ENCODE results near the gene SEMA4D. TPM values are rescaled to one million over a fixed set of nuclear protein-coding genes. Genes with fewer than 3 reads are reported as not detected.

SEMA4D gene
- total RNA-seq, 4 donors from 2014 or later = 7.9 to 14.1 (median 10.6) TPM

DNA sequence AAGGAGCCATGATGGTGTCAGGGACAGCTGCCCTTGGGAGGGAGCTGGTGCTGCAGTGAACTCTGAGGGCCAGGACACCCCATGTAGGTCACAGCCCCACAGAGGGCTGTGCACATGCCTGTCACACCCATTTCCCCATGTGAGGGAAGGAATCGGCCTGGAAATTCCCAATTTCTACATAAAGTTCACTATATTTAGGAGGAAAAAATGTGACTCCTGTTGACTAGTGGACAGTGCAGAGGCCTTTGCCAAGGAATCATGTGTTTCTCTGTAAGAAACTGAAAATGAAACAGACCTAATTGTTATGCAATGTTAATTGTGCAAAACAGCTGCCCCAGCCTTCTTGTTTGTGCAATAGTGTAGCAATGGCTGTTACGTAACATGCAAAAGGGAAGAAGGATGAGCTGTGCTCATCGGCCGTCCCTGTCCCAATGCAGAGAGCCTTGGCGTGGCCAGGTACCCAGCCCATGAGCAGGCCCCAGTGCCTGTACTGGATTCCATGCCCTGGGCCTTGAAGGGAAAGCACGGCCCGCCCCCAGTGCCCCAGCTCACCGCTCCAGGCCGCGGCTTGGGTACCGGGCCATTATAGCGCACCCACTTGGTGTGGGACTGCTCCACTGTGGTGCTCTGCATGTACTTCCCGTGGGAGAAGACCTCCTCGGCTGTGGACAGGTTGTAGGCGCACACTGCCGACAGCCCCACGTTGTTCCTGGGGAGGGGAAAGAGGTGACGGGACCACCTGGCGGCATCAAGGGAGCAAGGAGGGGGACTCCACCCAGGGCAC lies 109.6 kb downstream of the SEMA4D start:
- peak overlapping the region; percentile 52 to 63 (median 56) for H3K27ac ChIP-seq (replicated peaks in 1 of 4)
- intact Hi-C loops (cut with DNase I) = no loop called here
- WGBS = 68% methylated on average over 8 of the region's 19 CpGs
- DNase-seq (ENCODE audit: extremely low spot score) = no peak
- TF ChIP-seq POLR2AphosphoS5 (IDR thresholded peaks at IDR 0.05) (peak; percentile 71 to 84), EP300 (IDR thresholded peaks at IDR 0.05) (no peak), POLR2A (IDR thresholded peaks at IDR 0.05; ENCODE audit: low read depth) (no peak)
- TF ChIP-seq, protein P1, sequence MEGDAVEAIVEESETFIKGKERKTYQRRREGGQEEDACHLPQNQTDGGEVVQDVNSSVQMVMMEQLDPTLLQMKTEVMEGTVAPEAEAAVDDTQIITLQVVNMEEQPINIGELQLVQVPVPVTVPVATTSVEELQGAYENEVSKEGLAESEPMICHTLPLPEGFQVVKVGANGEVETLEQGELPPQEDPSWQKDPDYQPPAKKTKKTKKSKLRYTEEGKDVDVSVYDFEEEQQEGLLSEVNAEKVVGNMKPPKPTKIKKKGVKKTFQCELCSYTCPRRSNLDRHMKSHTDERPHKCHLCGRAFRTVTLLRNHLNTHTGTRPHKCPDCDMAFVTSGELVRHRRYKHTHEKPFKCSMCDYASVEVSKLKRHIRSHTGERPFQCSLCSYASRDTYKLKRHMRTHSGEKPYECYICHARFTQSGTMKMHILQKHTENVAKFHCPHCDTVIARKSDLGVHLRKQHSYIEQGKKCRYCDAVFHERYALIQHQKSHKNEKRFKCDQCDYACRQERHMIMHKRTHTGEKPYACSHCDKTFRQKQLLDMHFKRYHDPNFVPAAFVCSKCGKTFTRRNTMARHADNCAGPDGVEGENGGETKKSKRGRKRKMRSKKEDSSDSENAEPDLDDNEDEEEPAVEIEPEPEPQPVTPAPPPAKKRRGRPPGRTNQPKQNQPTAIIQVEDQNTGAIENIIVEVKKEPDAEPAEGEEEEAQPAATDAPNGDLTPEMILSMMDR (IDR thresholded peaks at IDR 0.05) = no peak
- no peaks in the 10 kb centered on the region for H3K27me3 ChIP-seq
- peaks cover 0 to 13% (median 10%) of the 10 kb centered on the region in 4 donors for H3K4me1 ChIP-seq
- H3K9me3 ChIP-seq = no peaks in the 10 kb centered on the region
- H3K36me3 ChIP-seq = peaks cover 20 to 98% (median 72%) of the 10 kb centered on the region in 4 donors
- no peak overlapping the region for H3K4me3 ChIP-seq

DNA sequence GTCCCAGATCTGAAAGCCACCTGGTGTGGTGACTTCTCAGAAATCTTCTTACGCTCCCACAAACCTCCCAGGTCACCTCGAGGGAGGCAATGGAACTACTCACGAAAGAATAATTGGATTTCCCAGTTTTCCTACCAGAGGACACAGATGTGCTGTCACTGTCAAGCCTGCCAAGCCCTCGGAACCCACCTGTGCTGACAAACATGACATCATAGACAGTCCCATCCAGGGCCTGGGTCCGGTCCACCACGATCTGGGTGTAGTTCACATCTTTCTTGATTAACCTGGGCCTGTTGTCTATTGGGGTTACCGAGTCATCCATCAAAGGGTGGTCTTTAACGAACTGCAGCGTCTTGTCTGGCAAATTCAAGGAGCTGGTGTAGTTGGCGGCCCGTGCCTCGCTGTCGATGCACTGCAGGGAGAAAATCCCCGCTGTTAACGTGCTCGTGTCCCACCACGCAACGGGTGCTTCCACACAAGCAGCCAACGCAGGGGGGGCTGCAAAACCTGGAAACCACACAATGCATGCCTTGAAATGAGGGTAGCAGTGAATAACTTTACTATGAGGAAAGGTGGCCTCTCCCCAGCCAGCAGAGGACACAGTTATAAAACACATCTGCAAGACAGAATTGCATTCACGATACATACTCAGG lies 110.6 kb downstream of the SEMA4D start:
- intact Hi-C loops (cut with DNase I) = no loop called here
- TF ChIP-seq POLR2A (IDR thresholded peaks at IDR 0.05; ENCODE audit: low read depth) (no peak), POLR2AphosphoS5 (IDR thresholded peaks at IDR 0.05) (no peak), EP300 (IDR thresholded peaks at IDR 0.05) (no peak)
- TF ChIP-seq, protein P1 (IDR thresholded peaks at IDR 0.05) = no peak
- H3K9me3 ChIP-seq = no peaks in the 10 kb centered on the region
- H3K27me3 ChIP-seq = no peaks in the 10 kb centered on the region
- no peak overlapping the region for H3K4me3 ChIP-seq
- peak overlapping the region in 3 of 4 donors; percentile 41 to 60 (median 53) for H3K27ac ChIP-seq (replicated peaks in 1 of 4)
- peaks cover 17 to 98% (median 70%) of the 10 kb centered on the region in 4 donors for H3K36me3 ChIP-seq
- no peak for DNase-seq (ENCODE audit: extremely low spot score)
- peaks cover 0 to 13% (median 10%) of the 10 kb centered on the region in 4 donors for H3K4me1 ChIP-seq
- 96% methylated on average over 16 of the region's 20 CpGs for WGBS

- no peak for TF ChIP-seq EP300 (IDR thresholded peaks at IDR 0.05)
- TF ChIP-seq, protein P1 (IDR thresholded peaks at IDR 0.05) = no peak
- no peak for TF ChIP-seq POLR2A (IDR thresholded peaks at IDR 0.05; ENCODE audit: low read depth)
- TF ChIP-seq POLR2AphosphoS5 (IDR thresholded peaks at IDR 0.05) = no peak
- H3K4me3 ChIP-seq = no peak overlapping the region
- DNase-seq (ENCODE audit: extremely low spot score) = no peak
- H3K36me3 ChIP-seq = peaks cover 16 to 95% (median 70%) of the 10 kb centered on the region in 4 donors
- H3K9me3 ChIP-seq = no peaks in the 10 kb centered on the region
- H3K27ac ChIP-seq (replicated peaks in 1 of 4) = no peak overlapping the region
- intact Hi-C loops (cut with DNase I) = no loop called here
- 81% methylated on average over 11 of the region's 11 CpGs for WGBS
- H3K27me3 ChIP-seq = no peaks in the 10 kb centered on the region
- peaks cover 0 to 13% (median 10%) of the 10 kb centered on the region in 4 donors for H3K4me1 ChIP-seq
These were observed 111.1 kb downstream of the SEMA4D start for GRCh38 chr9:89386797-89387196.

GRCh38 chr9:89386206-89386605 lies 111.7 kb downstream of the SEMA4D start:
- peaks cover 0 to 13% (median 10%) of the 10 kb centered on the region in 4 donors for H3K4me1 ChIP-seq
- intact Hi-C loops (cut with DNase I) = no loop called here
- WGBS = 97% methylated on average over 11 of the region's 11 CpGs
- no peak for DNase-seq (ENCODE audit: extremely low spot score)
- H3K36me3 ChIP-seq = peaks cover 16 to 95% (median 66%) of the 10 kb centered on the region in 4 donors
- H3K27me3 ChIP-seq = no peaks in the 10 kb centered on the region
- TF ChIP-seq EP300 (IDR thresholded peaks at IDR 0.05) (no peak), POLR2AphosphoS5 (IDR thresholded peaks at IDR 0.05) (no peak), POLR2A (IDR thresholded peaks at IDR 0.05; ENCODE audit: low read depth) (no peak)
- TF ChIP-seq, protein P1 (IDR thresholded peaks at IDR 0.05) = no peak
- no peaks in the 10 kb centered on the region for H3K9me3 ChIP-seq
- no peak overlapping the region for H3K4me3 ChIP-seq
- no peak overlapping the region for H3K27ac ChIP-seq (replicated peaks in 1 of 4)
